Measurements from ENCODE around the gene MTURN. TPM values are rescaled to one million over a fixed set of nuclear protein-coding genes. Genes with fewer than 3 reads are reported as not detected.

Gene MTURN
- total RNA-seq, 1 donor from 2014 or later: 113 TPM

DNA sequence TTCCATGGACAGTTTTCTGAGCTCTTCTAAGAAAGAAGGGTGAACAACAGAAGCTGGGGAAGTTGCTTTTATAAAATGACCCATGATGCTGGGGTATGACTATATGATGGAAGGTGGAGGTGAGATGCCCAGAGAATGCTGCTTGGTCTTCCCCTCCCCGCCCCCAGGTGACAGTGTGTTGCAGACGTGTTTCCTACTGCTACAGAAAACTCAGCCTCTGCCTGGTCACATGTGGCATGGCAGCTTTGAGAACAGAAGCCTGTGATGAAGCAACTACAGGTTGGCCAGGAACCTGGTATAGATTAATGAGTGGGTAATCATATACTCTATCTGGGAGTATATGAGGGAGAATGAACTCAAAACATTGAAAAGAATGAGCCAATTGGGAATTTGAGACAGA lies 67.1 kb downstream of the MTURN start:
- DNase-seq (ENCODE audit: low spot score): no peak

DNA sequence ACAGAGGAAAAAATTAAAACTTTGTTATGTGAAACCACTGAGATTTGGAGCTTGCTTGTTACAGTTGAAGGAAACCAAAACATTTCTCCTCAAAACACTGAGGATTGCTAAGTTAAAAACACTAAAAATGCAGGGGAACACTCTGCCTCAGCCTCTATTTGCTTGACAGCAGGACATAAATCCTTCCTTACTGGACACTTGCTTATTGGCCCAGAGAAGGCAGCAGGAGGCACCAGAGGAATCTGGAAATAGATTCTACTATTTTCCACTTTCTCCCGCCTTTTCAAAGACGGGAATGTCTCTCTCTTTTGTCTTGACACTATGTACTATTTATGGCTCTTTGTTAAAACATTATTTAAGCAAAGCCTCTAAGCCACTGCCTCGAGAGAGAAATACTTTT lies 67.9 kb downstream of the MTURN start:
- no peak for DNase-seq (ENCODE audit: low spot score)

DNA sequence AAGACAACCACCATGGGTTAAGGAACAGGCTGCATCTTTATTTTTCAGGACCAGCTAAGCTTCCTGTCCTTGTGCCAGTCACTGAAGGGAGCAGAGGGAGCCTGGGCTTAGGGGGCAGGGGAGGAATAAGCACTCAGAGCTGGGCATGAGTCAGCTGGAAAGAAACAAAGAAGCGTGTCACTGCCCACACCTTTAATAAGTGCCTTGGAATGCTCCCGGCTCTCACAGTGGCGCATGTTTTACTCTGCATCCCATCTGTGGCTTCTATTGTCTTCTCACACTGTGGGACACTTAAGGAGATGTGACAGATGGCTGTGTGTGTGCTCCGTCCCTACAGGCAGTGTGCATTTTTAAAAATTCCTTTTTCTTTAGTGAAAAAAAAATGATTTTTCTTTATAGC lies 71.7 kb downstream of the MTURN start:
- no peak for DNase-seq (ENCODE audit: low spot score)

DNA sequence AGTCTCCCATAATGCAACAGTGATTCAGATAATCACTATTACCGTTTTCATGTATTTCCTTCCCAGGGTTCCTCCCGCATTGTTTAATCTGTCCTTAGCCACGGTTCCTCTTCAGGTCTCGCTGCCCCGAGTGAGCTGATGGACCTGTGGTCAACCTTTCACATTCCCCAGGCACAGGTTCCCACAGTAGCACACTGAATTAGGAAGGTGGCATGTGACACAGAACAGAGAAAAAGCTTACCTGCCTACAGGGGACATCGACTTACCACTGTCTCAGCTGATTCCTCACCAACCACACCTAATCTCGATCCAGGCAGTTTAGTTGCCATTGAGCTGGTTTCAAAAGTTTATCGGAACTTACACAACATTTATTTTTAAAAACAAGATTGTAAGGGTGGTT lies 72.2 kb downstream of the MTURN start:
- no peak for DNase-seq (ENCODE audit: low spot score)

DNA sequence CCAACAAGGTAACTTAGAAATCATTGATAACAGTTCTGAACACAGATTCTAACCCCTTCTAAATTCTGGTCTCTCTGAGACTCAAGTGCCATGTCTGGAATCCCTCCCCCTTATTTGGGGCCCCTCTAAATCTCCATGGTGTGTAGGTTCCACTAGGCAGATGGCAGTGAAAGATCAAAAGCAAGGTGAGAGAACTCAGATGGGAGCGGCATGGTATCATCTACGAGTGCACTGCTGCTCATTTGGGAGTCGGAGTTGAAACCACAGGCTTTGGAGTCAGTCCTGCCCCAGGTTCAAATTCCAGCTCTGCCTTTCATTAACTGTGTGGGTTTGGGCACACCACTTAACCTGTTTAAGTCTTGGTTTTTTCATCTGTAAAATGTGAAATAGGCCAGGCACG lies 72.6 kb downstream of the MTURN start:
- DNase-seq (ENCODE audit: low spot score): no peak

DNA sequence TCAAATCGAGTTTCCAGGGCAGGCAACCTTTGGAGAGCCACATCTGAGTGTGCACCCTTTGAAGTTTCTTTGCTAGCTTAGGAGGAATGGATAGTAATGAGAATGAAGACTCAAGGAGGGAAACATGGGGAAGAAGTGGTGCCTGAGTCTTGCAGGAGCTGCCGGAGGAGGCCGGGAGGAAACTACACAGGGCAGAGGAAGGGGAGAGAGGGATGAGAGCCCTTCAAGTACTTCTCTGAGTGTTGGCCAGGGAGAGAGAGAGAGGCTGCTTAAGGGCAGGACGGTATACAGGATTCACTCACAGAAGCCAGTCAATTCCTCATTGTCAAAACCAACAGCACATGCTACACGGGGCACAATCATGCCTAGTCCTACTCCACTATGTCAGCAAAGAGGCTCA lies 75.2 kb downstream of the MTURN start:
- DNase-seq (ENCODE audit: low spot score): no peak

Other genes with a start within 250 kb of the MTURN start
- gene SCRN1, start 145.2 kb upstream of the MTURN start, total RNA-seq: 36.9 TPM
- 19.8 TPM for gene FKBP14, start 108.3 kb upstream of the MTURN start, total RNA-seq
- 13.7 TPM for gene PLEKHA8, start 106.6 kb upstream of the MTURN start, total RNA-seq
- gene ZNRF2, start 149.6 kb downstream of the MTURN start, total RNA-seq: 17.6 TPM